Measurements from ENCODE around the gene SLC25A22. TPM values are rescaled to one million over a fixed set of nuclear protein-coding genes. Genes with fewer than 3 reads are reported as not detected.

The SLC25A22 gene
- total RNA-seq, 6 experiments from 2014 or later: 20.6 to 40.2 (median 29.9) TPM

- H3K9me3 ChIP-seq: no peaks in the 10 kb centered on the region
- peak overlapping the region in 2 of 3 donors; percentile 77 to 80 for H3K4me3 ChIP-seq
- intact Hi-C loops (cut with DNase I): no loop called here
- H3K36me3 ChIP-seq: peaks cover 0 to 9% (median 0%) of the 10 kb centered on the region in 4 donors
- no peak for ATAC-seq
- TF ChIP-seq POLR2A (IDR thresholded peaks at IDR 0.05) (no peak), CTCF (IDR thresholded peaks at IDR 0.05) (no peak)
- 76% methylated on average over 4 of the region's 23 CpGs for WGBS (ENCODE audit: insufficient coverage, low coverage, low lambda C conversion rate, missing lambda C conversion rate)
- peak overlapping the region in 2 of 3 donors; percentile 8 to 69 for H3K27ac ChIP-seq
- H3K27me3 ChIP-seq: no peaks in the 10 kb centered on the region
- DNase-seq: peak in 2 of 3 donors; percentile 32 to 54
- peaks cover 0 to 22% (median 8%) of the 10 kb centered on the region in 4 donors for H3K4me1 ChIP-seq
These were observed 18.8 kb downstream of the SLC25A22 start for GRCh38 chr11:778976-779954.

- H3K27ac ChIP-seq: peak within 1 kb of the TSS; percentile 64 to 76 (median 69)
- 1% methylated on average over 16 of the region's 110 CpGs for WGBS (ENCODE audit: insufficient coverage, low coverage, low lambda C conversion rate, missing lambda C conversion rate)
- TF ChIP-seq POLR2A (IDR thresholded peaks at IDR 0.05) (peak; percentile 84), CTCF (IDR thresholded peaks at IDR 0.05) (no peak)
- H3K36me3 ChIP-seq: peaks cover 0 to 5% (median 0%) of the 10 kb centered on the region in 4 donors
- H3K9me3 ChIP-seq: no peaks in the 10 kb centered on the region
- H3K27me3 ChIP-seq: no peaks in the 10 kb centered on the region
- H3K4me3 ChIP-seq: peak within 1 kb of the TSS; percentile 77 to 85 (median 80)
- intact Hi-C loops (cut with DNase I): no loop called here
- DNase-seq: peak; percentile 95
- H3K4me1 ChIP-seq: peaks cover 0 to 22% (median 8%) of the 10 kb centered on the region in 4 donors
- peak; percentile 70 to 85 (median 77) for ATAC-seq
These were observed 20.5 kb downstream of the SLC25A22 start, which contains the start of gene GATD1 for GRCh38 chr11:777288-778255. TSS of gene GATD1 (minus strand) at chr11:777487. CDS start at chr11:777462, 25 bp downstream.

- no peak for TF ChIP-seq POLR2A (IDR thresholded peaks at IDR 0.05)
- TF ChIP-seq CTCF (IDR thresholded peaks at IDR 0.05): no peak
- peaks cover 0 to 5% (median 0%) of the 10 kb centered on the region in 4 donors for H3K36me3 ChIP-seq
- H3K4me3 ChIP-seq: peak overlapping the region; percentile 77 to 85 (median 80)
- WGBS (ENCODE audit: insufficient coverage, low coverage, low lambda C conversion rate, missing lambda C conversion rate): 8% methylated on average over 8 of the region's 65 CpGs
- no peaks in the 10 kb centered on the region for H3K9me3 ChIP-seq
- ATAC-seq: peak; percentile 0 to 4 (median 2)
- peak overlapping the region; percentile 64 to 76 (median 69) for H3K27ac ChIP-seq
- peaks cover 0 to 22% (median 8%) of the 10 kb centered on the region in 4 donors for H3K4me1 ChIP-seq
- DNase-seq: peak; percentile 43 to 69 (median 58)
- intact Hi-C loops (cut with DNase I): no loop called here
- no peaks in the 10 kb centered on the region for H3K27me3 ChIP-seq
These were observed 21.4 kb downstream of the SLC25A22 start for GRCh38 chr11:776561-777287.

GRCh38 chr11:776263-776560, 21.9 kb downstream of the SLC25A22 start:
- TF ChIP-seq POLR2A (IDR thresholded peaks at IDR 0.05) (no peak), CTCF (IDR thresholded peaks at IDR 0.05) (no peak)
- no peak overlapping the region for H3K27ac ChIP-seq
- H3K9me3 ChIP-seq: no peaks in the 10 kb centered on the region
- H3K4me3 ChIP-seq: peak overlapping the region; percentile 77 to 85 (median 80)
- H3K4me1 ChIP-seq: peaks cover 0 to 22% (median 8%) of the 10 kb centered on the region in 4 donors
- DNase-seq (peak in 1 of 3 donors; percentile 56), ATAC-seq (no peak)
- intact Hi-C loops (cut with DNase I): no loop called here
- WGBS (ENCODE audit: insufficient coverage, low coverage, low lambda C conversion rate, missing lambda C conversion rate): 54% methylated on average over 11 of the region's 11 CpGs
- no peaks in the 10 kb centered on the region for H3K27me3 ChIP-seq
- H3K36me3 ChIP-seq: peaks cover 0 to 6% (median 1%) of the 10 kb centered on the region in 4 donors
